Activated T-helper 17 cell treated with anti-CD3 and anti-CD28 coated beads, Interleukin-2, amount 50 U/mL, for 72 hours (primary cell): ENCODE data around the gene HOTAIR. TPM values are rescaled to one million over a fixed set of nuclear protein-coding genes. Genes with fewer than 3 reads are reported as not detected.

Source experiments
- ATAC-seq: fragments of 150-1000 bp; cut with Tn5 transposase; replicated peaks from 2 replicates; pipeline ENCODE4 v1.10.0; 2021; ENCODE audit warnings: mild to moderate bottlenecking, moderate library complexity
- H3K27ac Mint-ChIP-seq: one replicate; pipeline ENCODE4 v1.8.0; 2022; ENCODE audit warnings: mixed read lengths
- H3K27me3 Mint-ChIP-seq: one replicate; pipeline ENCODE4 v1.8.0; 2022; ENCODE audit warnings: mixed read lengths
- H3K36me3 Mint-ChIP-seq: one replicate; pipeline ENCODE4 v1.8.0; 2022; ENCODE audit warnings: low read depth, mild to moderate bottlenecking, mixed read lengths
- H3K4me1 Mint-ChIP-seq: one replicate; pipeline ENCODE4 v1.8.0; 2022; ENCODE audit warnings: mixed read lengths
- H3K4me3 Mint-ChIP-seq: one replicate; pipeline ENCODE4 v1.8.0; 2022; ENCODE audit warnings: mild to moderate bottlenecking, mixed read lengths
- H3K9me3 Mint-ChIP-seq: one replicate; pipeline ENCODE4 v1.8.0; 2022; ENCODE audit warnings: mixed read lengths
- total RNA-seq, 2 donors: library from RNA; stranded (reverse); gene quantifications; one replicate each; pipeline ENCODE4 v1.2.3, GENCODE V29; 2022

HOTAIR gene
- total RNA-seq, 2 donors from 2014 or later = not detected

GRCh38 chr12:53937596-53938325 lies 37.0 kb downstream of the HOTAIR start:
- Mint-ChIP-seq H3K4me3 (no peak overlapping the region), H3K4me1 (no peaks in the 10 kb centered on the region), H3K9me3 (no peaks in the 10 kb centered on the region), H3K36me3 (no peaks in the 10 kb centered on the region), H3K27me3 (peaks cover 81% of the 10 kb centered on the region), H3K27ac (no peak overlapping the region)
- ATAC-seq = no peak

DNA sequence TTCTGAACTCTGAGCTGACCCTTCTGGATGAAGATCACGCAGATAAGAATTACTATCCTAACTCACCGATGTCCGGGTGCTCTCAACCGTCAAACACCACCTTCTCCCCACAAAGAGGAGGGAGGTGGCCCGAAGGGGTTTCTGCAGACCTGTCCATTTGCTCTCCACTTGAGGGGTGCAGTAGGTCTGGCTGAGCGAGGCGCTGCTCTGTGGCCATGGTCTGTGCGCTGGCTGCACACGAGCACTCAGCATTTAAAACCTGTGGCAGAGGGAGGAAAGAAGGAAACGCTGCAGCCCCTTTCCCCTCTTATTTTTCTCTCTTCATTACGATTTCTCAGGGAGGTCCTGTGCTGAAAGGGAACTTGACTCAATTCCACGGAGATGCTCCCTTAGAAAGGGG lies 37.7 kb downstream of the HOTAIR start:
- Mint-ChIP-seq H3K27me3 (peaks cover 81% of the 10 kb centered on the region), H3K9me3 (no peaks in the 10 kb centered on the region), H3K4me1 (no peaks in the 10 kb centered on the region), H3K27ac (no peak overlapping the region), H3K36me3 (no peaks in the 10 kb centered on the region), H3K4me3 (no peak overlapping the region)
- no peak for ATAC-seq

DNA sequence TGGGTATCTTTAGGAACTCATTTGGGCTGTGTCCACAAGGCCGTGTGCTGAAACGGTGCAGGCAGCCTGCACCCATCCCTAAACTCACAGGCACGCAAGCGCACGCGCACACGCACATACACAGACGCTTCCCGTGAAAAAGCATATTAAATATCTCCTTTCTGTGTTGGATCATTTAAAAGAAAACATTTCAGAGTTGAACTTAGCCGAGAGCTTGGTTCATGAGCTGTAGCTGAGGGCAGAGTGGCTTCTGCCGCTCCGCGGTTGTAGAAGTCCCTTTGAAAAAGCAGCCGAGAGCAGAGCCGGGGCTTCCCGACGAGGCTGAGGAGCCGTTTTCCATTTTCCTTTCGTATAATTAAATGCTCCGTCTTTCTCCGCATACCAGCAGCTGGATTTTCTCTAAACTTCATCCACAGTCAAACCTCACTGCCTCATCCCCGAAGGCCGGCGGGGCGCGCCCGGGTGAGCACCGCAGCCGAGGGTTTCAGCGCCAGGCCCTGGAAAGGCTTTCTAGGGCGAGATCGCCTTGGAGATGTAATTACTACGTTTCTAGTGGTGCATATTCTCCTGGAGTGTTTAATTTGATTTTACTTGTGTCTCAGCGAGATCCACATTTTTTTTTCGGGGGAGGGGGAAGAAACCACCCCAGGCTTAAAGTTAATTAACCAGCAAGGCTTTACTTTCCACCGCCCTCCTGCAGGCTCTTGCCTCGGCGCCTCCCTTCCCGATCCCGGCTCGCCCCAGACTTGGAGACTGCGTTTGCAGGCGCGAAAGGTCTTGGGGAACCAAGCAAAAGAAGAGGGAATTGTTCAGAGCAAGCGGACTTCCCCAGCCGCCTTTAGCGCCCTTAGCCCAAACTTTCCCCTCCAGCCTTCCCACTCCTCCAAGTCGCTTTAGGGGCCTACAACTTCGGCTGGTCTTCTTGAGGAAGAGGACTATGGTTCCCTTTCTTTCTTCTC lies 39.1 kb downstream of the HOTAIR start:
- H3K36me3 Mint-ChIP-seq = no peaks in the 10 kb centered on the region
- H3K9me3 Mint-ChIP-seq = no peaks in the 10 kb centered on the region
- H3K4me1 Mint-ChIP-seq = no peaks in the 10 kb centered on the region
- H3K4me3 Mint-ChIP-seq = peak overlapping the region; percentile 12
- no peak overlapping the region for H3K27ac Mint-ChIP-seq
- H3K27me3 Mint-ChIP-seq = peaks cover 82% of the 10 kb centered on the region
- no peak for ATAC-seq

- H3K36me3 Mint-ChIP-seq = no peaks in the 10 kb centered on the region
- no peak overlapping the region for H3K4me3 Mint-ChIP-seq
- H3K27me3 Mint-ChIP-seq = peaks cover 92% of the 10 kb centered on the region
- H3K9me3 Mint-ChIP-seq = no peaks in the 10 kb centered on the region
- ATAC-seq = no peak
- no peaks in the 10 kb centered on the region for H3K4me1 Mint-ChIP-seq
- H3K27ac Mint-ChIP-seq = no peak overlapping the region
These were observed 41.8 kb downstream of the HOTAIR start for GRCh38 chr12:53932915-53933314.

GRCh38 chr12:53931844-53932581 lies 42.7 kb downstream of the HOTAIR start:
- Mint-ChIP-seq H3K4me3 (no peak overlapping the region), H3K4me1 (no peaks in the 10 kb centered on the region), H3K27ac (no peak overlapping the region), H3K9me3 (no peaks in the 10 kb centered on the region), H3K36me3 (no peaks in the 10 kb centered on the region), H3K27me3 (peaks cover 87% of the 10 kb centered on the region)
- no peak for ATAC-seq

DNA sequence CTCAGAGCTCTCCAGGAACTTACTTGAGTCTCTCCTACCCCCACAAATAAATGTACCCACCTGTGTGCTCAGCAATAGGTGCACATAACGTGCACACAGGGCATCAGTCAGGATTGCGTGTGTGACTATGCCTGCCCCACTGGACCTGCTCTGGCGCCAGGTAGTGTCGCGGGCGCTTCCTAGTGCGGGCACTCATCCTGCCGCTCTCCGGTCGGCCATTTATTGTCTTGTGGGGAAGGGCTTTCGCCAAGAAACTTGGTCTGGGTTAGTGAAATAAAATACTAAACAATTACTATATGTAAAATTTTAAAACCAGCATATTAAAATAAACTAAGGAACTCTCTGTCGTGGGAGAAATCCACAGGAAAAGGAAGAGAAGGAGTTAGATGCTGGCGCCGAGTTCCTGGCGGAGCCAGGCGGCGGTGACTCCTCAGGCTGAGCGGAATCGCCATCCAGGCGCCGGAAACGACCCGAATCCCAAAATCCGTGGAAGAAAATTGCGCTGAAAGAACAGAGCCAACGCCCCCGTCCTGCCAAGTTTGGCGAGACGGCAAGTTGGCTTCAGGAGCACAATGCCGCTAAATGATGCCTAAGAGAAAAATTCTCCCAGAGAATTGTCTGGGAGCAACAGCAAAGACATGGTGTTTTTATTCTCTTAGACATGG lies 44.0 kb downstream of the HOTAIR start:
- no peak overlapping the region for H3K27ac Mint-ChIP-seq
- no peak overlapping the region for H3K4me3 Mint-ChIP-seq
- peaks cover 87% of the 10 kb centered on the region for H3K27me3 Mint-ChIP-seq
- H3K36me3 Mint-ChIP-seq = no peaks in the 10 kb centered on the region
- no peak for ATAC-seq
- no peaks in the 10 kb centered on the region for H3K4me1 Mint-ChIP-seq
- H3K9me3 Mint-ChIP-seq = no peaks in the 10 kb centered on the region

- H3K9me3 Mint-ChIP-seq = no peaks in the 10 kb centered on the region
- H3K4me3 Mint-ChIP-seq = no peak overlapping the region
- H3K4me1 Mint-ChIP-seq = no peaks in the 10 kb centered on the region
- H3K36me3 Mint-ChIP-seq = no peaks in the 10 kb centered on the region
- no peak overlapping the region for H3K27ac Mint-ChIP-seq
- peaks cover 87% of the 10 kb centered on the region for H3K27me3 Mint-ChIP-seq
- ATAC-seq = no peak
These were observed 45.2 kb downstream of the HOTAIR start for GRCh38 chr12:53929527-53929926.

- Mint-ChIP-seq H3K9me3 (no peaks in the 10 kb centered on the region), H3K36me3 (no peaks in the 10 kb centered on the region), H3K4me3 (no peak overlapping the region), H3K27ac (no peak overlapping the region), H3K27me3 (peaks cover 87% of the 10 kb centered on the region), H3K4me1 (no peaks in the 10 kb centered on the region)
- no peak for ATAC-seq
These were observed 46.5 kb downstream of the HOTAIR start for GRCh38 chr12:53928054-53928835.

GRCh38 chr12:53927220-53928029 lies 47.3 kb downstream of the HOTAIR start:
- no peak for ATAC-seq
- H3K4me1 Mint-ChIP-seq = no peaks in the 10 kb centered on the region
- no peak overlapping the region for H3K27ac Mint-ChIP-seq
- peaks cover 87% of the 10 kb centered on the region for H3K27me3 Mint-ChIP-seq
- no peaks in the 10 kb centered on the region for H3K9me3 Mint-ChIP-seq
- no peaks in the 10 kb centered on the region for H3K36me3 Mint-ChIP-seq
- H3K4me3 Mint-ChIP-seq = no peak overlapping the region

DNA sequence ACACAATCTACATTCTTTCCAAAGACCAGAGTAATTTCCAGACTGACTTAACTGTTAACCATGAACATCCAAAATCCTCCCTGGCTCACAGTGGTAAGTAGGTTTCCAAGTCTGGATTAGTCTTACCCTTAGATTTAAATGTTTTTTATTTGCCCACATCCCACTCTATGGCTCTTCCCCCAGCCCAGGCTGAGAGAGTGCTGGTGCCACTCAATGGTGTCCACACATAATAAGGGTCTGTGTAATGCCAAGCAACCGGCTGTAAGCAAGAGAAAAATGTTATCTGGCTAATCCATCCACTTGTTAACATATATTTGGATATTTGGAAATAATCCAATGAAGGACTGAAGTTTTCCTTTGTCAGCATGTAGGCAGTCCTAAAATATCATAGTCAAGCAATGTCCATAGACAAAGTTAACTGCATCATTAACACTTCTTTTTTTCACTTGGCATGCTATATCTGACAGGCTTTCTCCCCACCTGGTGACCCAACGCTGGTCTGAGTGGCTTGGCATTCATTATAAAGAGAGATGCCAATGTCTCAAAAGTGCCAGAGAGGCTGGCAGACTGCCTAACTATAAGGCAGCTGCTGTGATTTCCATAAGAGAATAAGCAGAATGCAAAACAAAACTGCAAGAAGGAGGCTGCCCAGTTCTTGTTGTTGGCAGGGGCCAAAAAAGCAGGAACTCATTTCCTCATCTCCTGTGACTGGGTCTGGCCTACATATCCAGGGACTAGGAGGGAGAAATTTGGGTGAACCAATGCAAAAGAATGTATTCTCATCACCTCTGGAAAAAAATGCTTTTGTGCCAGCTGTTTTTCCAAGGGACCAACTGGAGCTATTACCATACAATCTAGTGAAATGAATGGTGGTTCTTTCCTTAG lies 50.0 kb downstream of the HOTAIR start:
- H3K4me3 Mint-ChIP-seq = no peak overlapping the region
- ATAC-seq = no peak
- H3K27me3 Mint-ChIP-seq = peaks cover 81% of the 10 kb centered on the region
- H3K27ac Mint-ChIP-seq = no peak overlapping the region
- H3K36me3 Mint-ChIP-seq = no peaks in the 10 kb centered on the region
- no peaks in the 10 kb centered on the region for H3K9me3 Mint-ChIP-seq
- no peaks in the 10 kb centered on the region for H3K4me1 Mint-ChIP-seq

DNA sequence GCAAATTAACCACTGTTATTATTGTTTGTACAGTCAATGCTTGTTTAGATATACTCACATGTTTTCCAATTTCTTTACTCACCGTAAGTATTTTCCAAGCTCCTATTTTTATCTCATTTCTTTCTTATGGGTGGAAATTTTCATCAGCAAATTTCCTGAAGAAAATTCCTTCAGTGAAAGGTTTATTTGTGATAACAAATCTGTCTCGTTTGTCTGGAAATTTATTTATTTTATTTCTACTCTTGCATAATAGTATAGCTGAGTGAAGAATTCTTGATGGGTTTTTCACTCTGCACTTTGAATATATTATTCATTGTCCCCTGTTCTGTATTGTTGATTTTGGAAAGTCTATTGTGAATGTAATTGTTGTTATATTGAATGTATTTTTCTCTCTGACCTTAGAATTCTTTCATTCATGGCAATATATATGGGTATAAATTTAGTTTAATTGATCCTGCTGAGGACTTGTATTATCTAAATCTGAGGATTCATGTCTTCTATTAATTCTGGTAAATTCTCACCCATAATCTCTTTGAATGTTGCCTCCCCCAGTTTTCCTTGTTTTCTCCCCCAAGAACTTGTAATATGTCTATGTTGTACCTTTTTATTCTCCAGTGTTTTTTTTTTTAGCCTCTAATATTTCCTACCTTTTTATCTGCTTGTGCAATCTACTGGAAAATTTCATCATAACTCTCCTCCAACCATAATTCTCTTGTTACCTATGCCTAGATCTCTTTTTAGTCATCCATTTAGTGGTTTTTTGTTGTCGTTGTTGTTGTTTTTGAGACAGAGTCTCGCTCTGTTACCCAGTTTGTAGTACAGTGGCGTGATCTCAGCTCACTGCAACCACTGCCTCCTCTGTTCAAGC lies 57.7 kb downstream of the HOTAIR start:
- no peaks in the 10 kb centered on the region for H3K36me3 Mint-ChIP-seq
- no peak for ATAC-seq
- H3K27me3 Mint-ChIP-seq = peaks cover 50% of the 10 kb centered on the region
- H3K9me3 Mint-ChIP-seq = no peaks in the 10 kb centered on the region
- no peak overlapping the region for H3K4me3 Mint-ChIP-seq
- H3K27ac Mint-ChIP-seq = no peak overlapping the region
- no peaks in the 10 kb centered on the region for H3K4me1 Mint-ChIP-seq
